HG02623 (cell line): Measurements from ENCODE around the gene ANGEL1.

Source experiments
- ATAC-seq: cut with Tn5 transposase; IDR thresholded peaks from one replicate; pipeline ENCODE4 v1.9.1; 2021; ENCODE audit warnings: moderate library complexity; ENCODE audit not compliant: unreplicated experiment

The ANGEL1 gene, protein sequence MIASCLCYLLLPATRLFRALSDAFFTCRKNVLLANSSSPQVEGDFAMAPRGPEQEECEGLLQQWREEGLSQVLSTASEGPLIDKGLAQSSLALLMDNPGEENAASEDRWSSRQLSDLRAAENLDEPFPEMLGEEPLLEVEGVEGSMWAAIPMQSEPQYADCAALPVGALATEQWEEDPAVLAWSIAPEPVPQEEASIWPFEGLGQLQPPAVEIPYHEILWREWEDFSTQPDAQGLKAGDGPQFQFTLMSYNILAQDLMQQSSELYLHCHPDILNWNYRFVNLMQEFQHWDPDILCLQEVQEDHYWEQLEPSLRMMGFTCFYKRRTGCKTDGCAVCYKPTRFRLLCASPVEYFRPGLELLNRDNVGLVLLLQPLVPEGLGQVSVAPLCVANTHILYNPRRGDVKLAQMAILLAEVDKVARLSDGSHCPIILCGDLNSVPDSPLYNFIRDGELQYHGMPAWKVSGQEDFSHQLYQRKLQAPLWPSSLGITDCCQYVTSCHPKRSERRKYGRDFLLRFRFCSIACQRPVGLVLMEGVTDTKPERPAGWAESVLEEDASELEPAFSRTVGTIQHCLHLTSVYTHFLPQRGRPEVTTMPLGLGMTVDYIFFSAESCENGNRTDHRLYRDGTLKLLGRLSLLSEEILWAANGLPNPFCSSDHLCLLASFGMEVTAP

DNA sequence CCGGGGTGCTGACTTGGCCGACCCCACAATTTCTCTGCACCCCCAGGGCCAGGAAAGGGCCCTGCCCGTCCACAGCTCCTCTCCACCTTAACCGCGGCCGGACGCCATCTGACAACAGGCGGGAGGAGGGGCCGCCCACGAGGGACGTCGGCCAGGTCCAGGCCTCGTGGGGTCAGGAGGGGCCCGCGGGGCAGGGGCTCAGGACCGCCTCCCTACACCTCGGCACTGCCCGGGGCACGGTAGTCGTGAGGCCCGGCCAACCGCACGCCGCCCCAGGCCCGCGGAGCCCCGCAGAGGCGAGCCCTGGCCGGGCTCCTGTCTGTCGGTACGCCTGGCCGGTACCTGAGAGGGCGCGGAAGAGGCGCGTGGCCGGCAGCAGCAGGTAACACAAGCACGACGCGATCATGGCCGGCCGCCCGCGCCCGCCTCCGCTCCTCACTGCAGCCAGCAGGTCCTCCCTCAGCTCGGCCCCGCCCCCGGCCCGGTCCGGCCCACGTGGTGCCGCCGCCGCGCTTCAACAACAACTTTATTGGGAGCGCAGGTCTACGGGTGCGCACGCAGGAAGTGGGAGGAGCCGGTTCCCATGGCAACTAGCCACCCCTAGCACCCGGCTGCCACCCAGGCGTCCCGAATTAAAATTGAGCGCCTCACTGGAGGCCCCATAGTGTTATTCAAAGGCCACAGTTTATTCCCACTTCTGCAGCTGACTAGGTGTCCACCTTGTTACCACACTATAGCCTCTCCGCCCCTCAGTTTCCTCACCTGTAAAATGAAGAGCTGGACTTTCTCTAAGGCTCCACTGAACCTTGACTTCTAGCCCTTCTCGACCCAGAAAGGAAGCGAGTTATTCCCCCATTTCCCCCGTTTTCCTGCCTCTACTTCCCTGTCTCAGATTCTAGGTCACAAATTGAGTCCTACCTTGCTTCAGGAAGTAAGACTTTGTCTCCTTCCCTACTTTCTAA is at the start of gene ANGEL1:
TSS of gene ANGEL1 (minus strand) at position 461 of the 962 bp plus-strand sequence. CDS start at position 406, 55 bp downstream.
- ATAC-seq, result peak; percentile 78

DNA sequence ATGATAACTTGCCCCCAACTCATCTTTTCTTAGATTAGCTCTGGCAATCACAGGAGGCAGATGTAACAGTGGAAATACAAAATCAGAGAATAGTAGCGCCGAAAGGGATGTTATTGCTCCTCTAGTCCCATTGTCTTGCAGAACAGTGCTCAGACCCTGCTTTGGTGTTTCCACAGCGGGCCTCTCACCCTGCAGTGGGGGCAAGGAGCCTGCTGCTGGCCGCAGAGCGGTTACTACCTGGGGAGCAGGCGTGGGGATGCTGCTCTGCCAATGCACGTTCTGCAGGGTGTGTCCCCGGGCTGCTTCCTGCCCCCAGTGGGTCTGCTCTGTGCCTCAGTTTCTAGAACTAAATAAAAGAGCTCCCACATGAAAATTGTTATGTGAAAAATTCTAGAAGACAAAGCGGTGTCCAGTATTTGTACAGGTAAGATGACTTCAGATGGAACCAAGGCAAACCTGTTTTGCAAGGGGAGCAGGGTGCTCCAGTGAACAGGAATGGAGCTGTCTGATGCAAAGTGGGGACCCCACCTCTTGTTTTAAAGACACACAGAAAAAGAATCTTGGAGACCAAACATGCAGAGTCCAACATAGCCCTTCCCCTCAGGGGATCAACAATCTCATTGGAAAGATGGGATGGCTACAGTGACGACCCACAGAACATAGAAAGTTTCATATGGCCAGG is 49.0 kb upstream of the ANGEL1 start:
- ATAC-seq, result no peak

DNA sequence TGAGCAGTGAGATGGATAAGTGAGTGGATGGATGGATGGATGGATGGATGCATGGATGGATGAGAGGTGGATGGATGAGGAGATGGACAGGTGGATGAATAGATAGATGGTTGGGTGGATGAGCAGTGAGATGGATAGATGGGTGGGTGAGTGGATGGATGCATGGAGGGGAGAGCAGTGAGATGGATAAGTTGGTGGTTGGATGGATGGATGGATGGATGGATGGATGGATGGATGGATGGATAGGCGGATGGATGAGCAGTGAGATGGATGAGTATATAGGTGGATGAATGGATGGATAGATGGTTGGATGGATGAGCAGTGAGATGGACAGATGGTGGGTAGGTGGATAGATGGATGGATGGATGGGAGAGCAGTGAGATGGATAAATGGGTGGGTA is 44.1 kb upstream of the ANGEL1 start:
- ATAC-seq, result no peak

DNA sequence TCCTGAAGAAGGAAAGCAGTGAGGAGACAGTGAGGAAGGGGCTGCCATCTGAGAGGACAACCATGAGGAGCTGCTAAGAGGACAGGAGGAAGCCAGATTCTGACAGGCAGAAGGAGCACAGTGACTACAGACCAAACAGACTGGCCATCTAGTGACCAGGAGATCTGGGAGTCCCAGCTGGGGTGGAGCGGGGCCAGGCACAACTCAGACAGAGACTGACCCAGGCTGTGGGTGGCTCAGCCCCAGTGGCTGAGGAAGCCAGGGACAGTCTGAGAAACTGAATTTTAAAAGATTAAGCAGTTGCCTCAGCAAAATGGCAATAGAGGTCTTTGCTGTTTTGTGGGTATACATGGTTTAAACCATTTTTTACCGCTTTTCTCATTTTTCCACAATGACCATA is 42.4 kb upstream of the ANGEL1 start:
- no peak for ATAC-seq

DNA sequence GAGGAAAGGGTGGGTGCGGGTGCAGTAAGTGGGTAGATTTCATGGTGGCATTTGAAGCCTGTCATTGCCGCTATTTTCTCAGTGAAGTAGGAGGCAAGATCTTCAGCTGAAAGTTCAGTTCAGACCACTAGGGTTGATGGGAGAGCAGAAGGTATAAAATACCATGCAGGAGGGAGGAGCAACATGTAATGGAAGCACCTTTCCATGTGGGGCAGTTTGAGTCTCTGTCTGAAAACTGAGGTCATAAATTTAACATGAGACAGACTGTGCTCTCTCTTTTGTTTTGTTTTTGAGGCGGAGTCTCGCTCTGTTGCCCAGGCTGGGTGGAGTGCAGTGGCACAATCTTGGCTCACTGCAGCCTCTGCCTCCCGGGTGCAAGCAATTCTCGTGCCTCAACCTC is 36.2 kb upstream of the ANGEL1 start:
- no peak for ATAC-seq

DNA sequence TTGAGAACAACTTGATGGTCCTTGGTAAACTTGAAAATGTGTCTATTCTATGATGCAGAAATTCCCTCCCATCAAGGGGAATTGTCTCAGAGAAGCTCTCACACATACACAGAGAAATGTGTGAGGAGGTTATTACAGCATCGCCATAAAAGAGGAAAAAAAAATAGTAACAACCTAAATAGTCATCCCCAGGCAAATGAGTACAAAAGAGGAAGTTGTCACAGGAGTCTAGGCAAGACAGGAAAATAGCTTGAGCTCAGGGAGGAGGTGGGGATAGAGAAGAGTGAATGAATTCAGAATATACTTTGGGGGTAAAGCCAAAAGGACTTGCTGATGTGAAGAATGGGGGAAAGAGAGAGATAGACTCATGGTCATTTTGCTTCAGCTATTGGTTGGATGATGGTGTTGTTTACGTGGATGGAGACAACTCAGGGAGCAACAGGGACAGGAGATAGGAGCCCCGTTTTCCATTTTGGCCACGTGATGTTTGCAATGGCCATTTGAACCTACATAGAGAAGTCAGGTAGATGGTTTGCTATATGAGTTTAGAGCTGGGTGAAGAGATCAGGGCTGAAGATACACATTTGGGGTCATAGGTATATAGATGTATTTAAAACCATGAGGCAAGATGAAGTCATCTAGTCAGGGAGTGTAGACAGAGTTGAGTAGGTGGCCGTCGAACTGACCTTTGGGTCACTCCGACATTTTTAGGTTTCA is 33.8 kb upstream of the ANGEL1 start:
- no peak for ATAC-seq

DNA sequence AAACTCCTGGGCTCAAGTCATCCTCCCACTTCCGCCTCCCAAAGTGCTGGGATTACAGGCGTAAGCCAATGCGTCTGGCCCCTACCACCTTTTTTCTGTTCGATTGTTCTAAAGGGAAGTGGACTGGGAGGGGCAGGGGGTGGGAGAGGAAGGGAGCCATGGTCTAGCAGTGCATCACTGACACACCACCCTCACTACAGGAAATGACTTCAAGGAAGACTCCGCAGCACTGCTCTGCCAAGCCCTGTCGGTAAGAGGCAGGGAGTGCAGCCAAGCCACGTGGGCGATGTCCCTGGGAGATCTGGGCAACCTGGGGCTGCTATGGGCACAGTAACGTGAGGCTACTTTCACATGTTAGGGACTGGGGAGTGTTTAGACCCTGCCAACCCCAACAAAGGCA is 31.5 kb upstream of the ANGEL1 start:
- ATAC-seq, result no peak

DNA sequence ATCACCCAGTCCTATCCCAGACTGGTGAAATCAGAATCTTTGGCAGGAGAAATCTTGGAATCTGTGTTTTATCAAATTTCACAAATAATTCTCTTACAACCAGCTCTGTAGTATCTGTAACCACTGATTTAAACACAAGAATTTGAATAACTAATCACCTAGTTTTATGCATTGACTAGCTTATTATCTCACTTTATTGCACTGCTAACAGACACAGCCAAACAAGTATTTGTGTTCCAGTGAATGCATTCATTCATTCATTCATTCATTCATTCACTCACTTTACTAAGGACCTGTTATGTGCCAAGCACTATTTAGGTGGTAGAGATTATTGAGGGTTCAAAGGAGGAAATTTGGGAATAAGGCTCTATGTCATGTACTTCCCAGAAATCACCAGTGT is 29.7 kb upstream of the ANGEL1 start:
- no peak for ATAC-seq

DNA sequence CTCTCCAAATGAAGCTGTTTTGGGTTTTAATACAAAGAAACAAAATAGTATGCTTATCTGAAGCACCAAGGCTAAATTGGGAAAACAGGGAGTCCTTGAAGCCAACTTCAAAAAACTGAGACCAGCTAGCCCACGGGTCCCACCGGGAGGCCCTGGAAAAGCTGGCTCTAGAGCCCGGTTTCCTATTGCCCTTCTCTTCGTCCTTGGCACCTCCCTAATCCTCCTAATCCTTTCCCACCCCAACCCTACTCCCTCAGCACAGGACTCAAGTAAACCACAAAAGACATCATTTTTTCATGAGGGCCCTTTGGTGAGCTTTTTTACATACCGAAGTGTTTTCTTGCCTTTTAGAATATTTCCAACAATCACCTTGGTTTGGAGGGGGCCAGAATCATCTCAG is 24.8 kb upstream of the ANGEL1 start:
- ATAC-seq, result no peak

DNA sequence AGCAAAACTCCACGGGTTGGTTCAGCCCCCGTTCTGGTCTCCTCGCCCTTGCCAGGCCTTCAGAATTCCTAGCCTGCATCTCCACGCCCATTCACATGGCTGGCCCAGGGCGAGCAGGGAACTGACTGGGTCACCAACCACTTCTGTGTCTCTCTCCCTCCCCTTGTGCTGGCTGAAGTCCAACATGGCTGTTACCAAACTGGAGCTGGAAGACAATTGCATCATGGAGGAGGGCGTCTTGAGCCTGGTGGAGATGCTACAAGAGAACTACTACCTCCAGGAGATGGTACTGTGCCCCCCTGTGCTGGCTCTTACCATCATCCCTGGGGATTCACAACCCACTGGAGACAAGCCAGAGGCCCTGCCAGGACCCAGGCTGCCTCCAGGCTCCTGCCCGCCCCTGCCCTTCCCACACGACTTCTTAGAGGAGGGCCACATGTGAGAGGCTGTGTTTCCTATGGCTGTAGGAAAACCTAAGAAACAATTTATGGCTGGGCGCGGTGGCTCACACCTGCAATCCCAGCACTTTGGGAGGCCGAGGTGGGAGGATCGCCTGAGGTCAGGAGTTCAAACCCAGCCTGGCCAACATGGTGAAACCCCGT is 23.4 kb upstream of the ANGEL1 start:
- no peak for ATAC-seq

DNA sequence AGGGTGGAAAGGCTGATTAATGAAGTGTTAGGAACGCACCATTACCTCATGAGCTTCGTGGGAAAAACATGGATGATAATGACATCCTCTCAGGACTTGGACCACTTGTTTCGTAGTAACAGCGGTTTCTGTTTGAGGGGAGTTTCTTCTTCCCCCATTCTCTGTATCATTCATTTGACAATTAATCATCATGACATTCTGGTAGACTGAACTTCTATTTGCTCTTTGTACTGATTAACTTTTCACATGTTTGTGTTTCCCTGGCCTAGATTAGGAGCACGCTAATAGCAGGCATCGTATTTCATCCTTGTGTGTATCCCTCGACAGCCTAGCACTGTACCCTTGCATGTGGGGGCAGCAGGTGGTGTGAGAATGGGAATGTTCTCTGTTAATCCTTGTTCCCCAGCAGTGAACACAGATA is 21.6 kb upstream of the ANGEL1 start:
- no peak for ATAC-seq

DNA sequence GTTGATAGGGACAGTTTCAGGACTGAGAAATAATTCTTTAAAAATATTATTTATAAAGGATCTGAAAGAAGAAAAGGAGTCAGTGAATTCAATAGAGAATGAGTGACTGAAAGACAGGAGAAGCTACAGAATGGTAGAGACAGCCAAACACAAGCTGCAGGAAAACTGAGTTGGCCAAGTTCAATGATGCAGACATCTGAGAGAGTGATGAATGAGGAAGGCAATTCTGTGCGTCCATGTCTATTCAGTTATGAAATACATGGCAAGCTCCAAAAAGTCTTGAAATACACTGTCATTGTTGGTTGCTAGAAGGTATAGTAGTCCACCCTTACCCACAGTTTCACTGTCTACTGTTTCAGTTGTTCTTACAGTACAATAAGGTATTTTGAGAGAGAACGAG is 20.3 kb upstream of the ANGEL1 start:
- no peak for ATAC-seq

DNA sequence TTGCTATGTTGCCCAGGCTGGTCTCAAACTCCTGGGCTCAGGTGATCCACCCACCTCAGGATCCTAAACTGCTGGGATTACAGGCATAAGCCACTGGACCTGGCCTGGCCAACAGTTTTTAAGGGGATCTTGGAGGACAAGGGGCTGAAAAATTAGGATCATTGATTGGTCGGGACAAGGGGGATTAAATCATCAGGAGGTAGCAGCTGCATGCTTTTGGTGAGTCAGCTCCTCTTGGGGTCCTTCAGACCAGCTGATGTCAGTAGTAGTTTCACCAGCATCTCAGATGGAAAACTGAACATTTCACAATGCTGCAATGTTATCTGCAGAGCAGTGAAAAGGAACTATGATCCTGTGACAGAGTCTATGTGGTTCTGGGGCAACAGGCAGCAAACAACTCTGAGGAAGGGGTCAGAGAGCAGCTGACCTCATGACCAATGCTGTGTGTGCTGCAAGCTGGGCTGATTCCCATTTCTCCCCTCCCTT is 19.9 kb upstream of the ANGEL1 start:
- no peak for ATAC-seq

DNA sequence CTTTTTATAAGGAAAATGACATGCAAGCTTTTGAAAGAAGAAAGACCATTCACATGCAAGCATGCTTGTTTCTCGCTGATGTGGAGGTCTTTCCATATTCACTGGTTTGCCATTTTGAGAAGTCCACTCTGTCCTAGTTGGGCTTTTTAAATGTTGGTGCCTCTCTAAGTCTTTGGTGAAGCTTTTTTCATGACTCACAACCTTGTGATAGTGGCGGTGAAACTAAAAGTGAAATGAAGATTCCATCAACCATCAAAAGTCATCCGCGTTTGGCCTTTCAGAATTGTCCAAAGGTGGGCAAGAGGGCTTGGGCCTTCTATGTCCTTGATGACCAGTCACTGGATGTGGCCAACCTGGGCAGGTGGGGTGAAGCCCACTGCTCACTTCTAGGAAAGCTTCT is 17.9 kb upstream of the ANGEL1 start:
- ATAC-seq, result no peak

DNA sequence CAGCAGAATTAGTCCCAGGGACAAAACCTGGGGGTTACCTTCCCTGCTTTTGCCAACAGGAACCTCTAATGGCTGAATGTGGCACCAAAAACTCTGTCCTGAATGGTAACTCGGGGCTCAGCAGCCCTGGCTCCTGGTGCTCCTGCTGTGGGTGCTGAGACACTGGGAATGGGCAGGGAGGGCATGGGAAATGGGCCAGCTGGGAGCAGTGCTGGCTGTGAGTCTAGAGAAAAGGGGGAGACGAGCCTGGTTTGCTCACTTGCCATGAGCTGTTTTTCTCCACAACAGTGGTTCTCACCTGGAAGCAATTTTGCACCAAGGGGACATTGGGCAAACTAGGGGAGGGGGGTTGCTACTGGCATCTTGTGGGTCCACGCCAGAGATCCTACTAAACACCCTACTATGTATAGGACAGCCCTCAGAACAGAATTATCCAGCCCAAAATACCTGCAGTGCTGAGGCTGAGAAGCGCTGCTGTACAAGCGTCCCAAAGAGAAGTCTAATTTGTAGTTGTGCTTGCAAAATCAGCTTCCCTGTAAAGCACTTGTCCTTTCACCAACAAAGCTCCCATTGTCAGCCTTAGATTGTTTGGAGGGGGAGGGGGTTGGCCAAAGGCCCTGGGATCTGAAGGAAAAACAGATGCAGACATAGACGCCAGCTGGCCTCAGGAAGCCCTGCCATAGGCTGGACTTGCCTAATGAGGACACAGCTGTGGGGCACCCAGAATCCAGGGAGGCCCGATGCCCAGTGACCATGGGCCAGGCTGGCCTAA is 17.2 kb upstream of the ANGEL1 start:
- ATAC-seq, result no peak

DNA sequence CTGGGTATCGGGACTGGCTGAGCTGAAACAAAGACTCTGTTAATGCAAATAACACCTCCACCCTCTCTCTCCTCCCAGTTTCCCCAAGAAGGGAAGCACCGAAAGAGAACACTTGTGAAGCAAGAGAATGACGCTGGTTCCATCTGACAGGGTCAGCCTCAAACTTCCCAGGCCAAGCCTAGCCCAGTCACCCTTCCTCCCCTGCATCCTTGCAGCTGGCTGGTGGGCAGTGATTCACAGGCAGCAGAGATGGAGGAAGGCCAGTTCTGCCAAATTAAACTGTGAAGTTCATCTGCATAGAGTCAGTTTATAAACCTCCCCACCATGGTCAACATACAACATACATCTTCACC is 16.3 kb upstream of the ANGEL1 start:
- no peak for ATAC-seq

DNA sequence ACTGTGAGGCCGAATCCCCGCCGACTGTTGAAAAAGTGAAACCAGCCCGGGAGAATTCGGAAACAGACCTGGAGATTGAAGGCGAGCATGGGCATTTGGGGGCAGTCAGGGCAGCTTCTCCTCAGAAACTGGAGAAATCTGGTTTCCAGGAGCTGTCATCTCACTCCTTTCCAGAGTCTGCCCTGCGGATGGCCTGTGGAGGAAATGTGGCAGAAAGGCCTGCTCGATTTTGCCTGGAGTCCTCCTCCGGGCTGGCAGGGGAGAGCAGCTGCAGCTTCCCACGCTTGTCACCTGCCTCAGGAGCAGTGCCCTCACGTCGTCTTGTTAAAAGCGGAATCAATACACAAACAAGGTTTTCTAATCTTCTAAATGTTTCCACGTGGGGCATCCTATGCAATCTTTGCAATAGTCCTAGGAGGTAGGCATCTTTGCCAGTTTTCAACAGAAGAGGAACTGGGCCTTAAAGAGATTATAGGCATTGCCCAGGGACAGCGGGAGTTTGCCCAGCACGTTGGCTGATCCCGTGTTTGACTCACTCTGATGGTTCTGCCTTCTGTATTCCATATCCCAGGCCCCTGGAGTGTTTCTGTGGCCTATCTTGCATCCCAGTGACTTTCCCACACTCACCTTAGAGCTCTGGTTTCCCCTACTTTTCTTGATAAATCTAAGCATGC is 15.8 kb upstream of the ANGEL1 start:
- no peak for ATAC-seq

DNA sequence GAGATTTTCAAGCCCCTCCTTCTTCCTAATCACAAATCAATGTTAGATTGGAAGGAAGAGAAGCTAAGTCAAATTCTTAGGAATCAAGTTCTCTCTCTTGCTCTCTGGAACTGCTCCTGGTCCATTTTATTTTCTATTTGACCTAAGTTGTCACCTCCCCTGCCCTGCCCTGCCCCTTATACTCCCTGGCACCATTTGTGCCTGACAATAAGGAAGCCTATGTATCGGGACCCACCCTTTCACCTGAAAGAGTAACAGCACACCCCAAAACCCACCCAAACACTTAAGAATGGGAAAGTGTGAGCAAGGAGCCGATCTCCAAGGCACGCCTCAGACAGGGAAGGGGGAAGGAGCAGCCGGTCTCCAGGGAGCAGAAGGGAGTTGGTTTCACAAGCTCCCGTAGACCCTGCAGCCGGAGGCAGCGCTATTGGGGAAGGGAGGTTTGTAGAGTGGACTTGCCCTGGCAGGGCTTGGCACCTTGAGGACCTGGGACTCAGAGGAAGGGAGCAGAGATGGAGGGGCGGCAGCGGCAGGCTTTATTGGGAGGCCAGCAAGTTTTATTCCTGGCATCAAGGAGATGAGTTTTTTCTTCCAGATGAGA is 15.1 kb upstream of the ANGEL1 start:
- no peak for ATAC-seq
